HepG2 (cell line): Measurements from ENCODE around the gene RILPL1. TPM values are rescaled to one million over a fixed set of nuclear protein-coding genes. Genes with fewer than 3 reads are reported as not detected.

Source experiments
- ATAC-seq: fragments of 200-7000 bp; cut with Tn5 transposase; 3 replicates; pipeline ENCODE4 v1.9.1; 2020; ENCODE audit warnings: mild to moderate bottlenecking, moderate library complexity
- BruUV-seq: library from RNA; stranded (reverse); fragments of 400-500 nt; replicated peaks from 2 replicates; lab custom pipeline; 2021; lab: Mats Ljungman, UMichigan
- CTCF ChIA-PET: fragments of 300-600 bp; formaldehyde crosslinking; extraction: SDS; loops from one replicate; lab custom pipeline; 2021; ENCODE audit warnings: low total read pairs, inconsistent platforms, low intra/inter-chr PET ratio; lab: Yijun Ruan, JAX
- POLR2A ChIA-PET: fragments of 350-600 bp; sonication (Branson Sonifier 250); formaldehyde crosslinking; loops from one replicate; lab custom pipeline; 2020; ENCODE audit warnings: antibody characterized with exemption, inconsistent platforms; lab: Yijun Ruan, JAX
- DNase-seq: peaks from one replicate; pipeline ENCODE4 v3.0.0-alpha.2; 2015; ENCODE audit warnings: low spot score
- FAIRE-seq: peaks from 3 replicates; lab custom pipeline; 2011; peaks lifted over from hg19 to GRCh38; lab: Jason Lieb, UNC
- H2AFZ ChIP-seq: one replicate; pipeline ENCODE4 v1.6.1; 2011; ENCODE audit warnings: low read length, inconsistent platforms
- H3K27ac ChIP-seq: fragments of 300-600 bp; 3 replicates; pipeline ENCODE4 v1.8.0; 2011; ENCODE audit warnings: mixed run types, mild to moderate bottlenecking, mixed read lengths, low read length, inconsistent platforms; ENCODE audit not compliant: insufficient read depth; ENCODE audit errors: extremely low read length
- H3K27me3 ChIP-seq, 2 experiments: fragments of 200-600 bp in 1 of 2; 2 replicates in 1 of 2; 3 replicates in 1 of 2; pipeline versions ENCODE4 v1.6.0 to v1.8.0; 2011; ENCODE audit warnings: low read length in 2 of 2, mild to moderate bottlenecking in 2 of 2, moderate library complexity in 2 of 2, inconsistent platforms in 1 of 2; ENCODE audit not compliant: insufficient read depth in 2 of 2, control insufficient read depth in 1 of 2
- H3K36me3 ChIP-seq, 2 experiments: fragments of 200-600 bp in 1 of 2; replicated peaks in 1 of 2; 2 replicates in 1 of 2; 3 replicates in 1 of 2; pipeline versions ENCODE4 v1.5.1 to v1.8.0; 2011; ENCODE audit warnings: low read length in 2 of 2, inconsistent platforms in 1 of 2; ENCODE audit not compliant: insufficient read depth in 2 of 2, control insufficient read depth in 1 of 2
- H3K4me1 ChIP-seq: 2 replicates; pipeline ENCODE4 v1.5.1; 2012; ENCODE audit warnings: low read length, inconsistent platforms; ENCODE audit not compliant: insufficient read depth
- H3K4me2 ChIP-seq: 2 replicates; pipeline ENCODE4 v1.6.0; 2011; ENCODE audit warnings: low read depth, low read length, inconsistent platforms
- H3K4me3 ChIP-seq, 3 experiments: fragments of 200-600 bp in 1 of 3; sonication (generic), shearing (Covaris generic) in 1 of 3; replicated peaks in 1 of 3; 2 replicates each; pipeline ENCODE4 v1.5.1; 2011 to 2016; ENCODE audit warnings: low read length in 3 of 3, inconsistent platforms in 2 of 3, low read depth in 2 of 3, mild to moderate bottlenecking in 2 of 3, control low read depth in 1 of 3, mixed read lengths in 1 of 3; ENCODE audit not compliant: insufficient read depth in 1 of 3
- H3K79me2 ChIP-seq: one replicate; pipeline ENCODE4 v1.6.1; 2011; ENCODE audit warnings: low read length, inconsistent platforms; ENCODE audit not compliant: insufficient read depth
- H3K9ac ChIP-seq: 2 replicates; pipeline ENCODE4 v1.6.0; 2011; ENCODE audit warnings: mild to moderate bottlenecking, low read depth, low read length, inconsistent platforms; ENCODE audit not compliant: insufficient read depth
- H3K9me3 ChIP-seq: 2 replicates; pipeline ENCODE4 v1.5.1; 2012; ENCODE audit warnings: mild to moderate bottlenecking, low read length
- H4K20me1 ChIP-seq: 2 replicates; pipeline ENCODE4 v1.6.0; 2011; ENCODE audit warnings: inconsistent platforms, mild to moderate bottlenecking, low read length, moderate library complexity; ENCODE audit not compliant: insufficient read depth
- CEBPB ChIP-seq: IDR thresholded peaks from 2 replicates; pipeline ENCODE4 v1.6.1; 2011; ENCODE audit warnings: low read depth, low read length, improper control_type of control experiment, borderline replicate concordance
- HDAC6 ChIP-seq: fragments of 200-600 bp; sonication (generic); IDR thresholded peaks from 2 replicates; pipeline ENCODE4 v1.7.0; 2017; ENCODE audit warnings: mild to moderate bottlenecking, antibody characterized with exemption, low read length, low read depth
- MYC ChIP-seq: sonication (generic); formaldehyde crosslinking; IDR thresholded peaks from 2 replicates; pipeline ENCODE4 v1.9.0; 2021; ENCODE audit warnings: missing genetic modification reagents, borderline replicate concordance
- NR3C1 ChIP-seq: sonication (generic); formaldehyde crosslinking; IDR thresholded peaks from 2 replicates; pipeline ENCODE4 v1.4.0; 2020; ENCODE audit warnings: missing genetic modification reagents
- PHF8 ChIP-seq: sonication (generic); formaldehyde crosslinking; IDR thresholded peaks from 2 replicates; pipeline ENCODE4 v1.5.0; 2020; ENCODE audit warnings: missing genetic modification reagents
- RBFOX2 ChIP-seq: fragments of 200-400 bp; formaldehyde crosslinking; IDR thresholded peaks from 2 replicates; pipeline ENCODE4 v1.6.1; 2017; ENCODE audit warnings: low read depth, mild to moderate bottlenecking, low read length
- TCF12 ChIP-seq, 2 experiments: fragments of 450-650 bp in 1 of 2; sonication (generic) in 1 of 2; formaldehyde crosslinking in 1 of 2; IDR thresholded peaks; 2 replicates each; pipeline versions ENCODE4 v1.6.1 to v1.8.0; 2017 to 2022; ENCODE audit warnings: antibody characterized with exemption in 1 of 2, mild to moderate bottlenecking in 1 of 2, missing genetic modification reagents in 1 of 2, moderate library complexity in 1 of 2
- USF2 ChIP-seq, 2 experiments: sonication (generic) in 1 of 2; formaldehyde crosslinking in 1 of 2; IDR thresholded peaks; 2 replicates each; pipeline versions ENCODE4 v1.5.1 to v1.6.1; 2011 to 2020; ENCODE audit warnings: borderline replicate concordance in 1 of 2, low read depth in 1 of 2, low read length in 1 of 2, mild to moderate bottlenecking in 1 of 2, missing genetic modification reagents in 1 of 2, moderate library complexity in 1 of 2
- ZMYM2 ChIP-seq: sonication (generic); formaldehyde crosslinking; IDR thresholded peaks from 2 replicates; pipeline ENCODE4 v1.8.0; 2022; ENCODE audit warnings: mild to moderate bottlenecking, missing genetic modification reagents
- ZNF260 ChIP-seq: sonication (generic); formaldehyde crosslinking; IDR thresholded peaks from 2 replicates; pipeline ENCODE4 v1.4.0; 2020; ENCODE audit warnings: missing genetic modification reagents, low read depth, mild to moderate bottlenecking, borderline replicate concordance
- ZNF3 ChIP-seq: IDR thresholded peaks from 2 replicates; pipeline ENCODE4 v1.7.0; 2017; ENCODE audit warnings: inconsistent platforms
- ZNF800 ChIP-seq: sonication (generic); formaldehyde crosslinking; IDR thresholded peaks from 2 replicates; pipeline ENCODE4 v1.4.0; 2020; ENCODE audit warnings: missing genetic modification reagents
- WGBS: methylation state at CpG from one replicate; pipeline ENCODE4 v1.1.6; 2017; ENCODE audit warnings: low lambda C conversion rate; 5-methylcytosine and 5-hydroxymethylcytosine counted together
- in situ Hi-C: cut with HindIII; loops from 2 replicates; pipeline ENCODE4 v1.10.0; 2017; ENCODE audit warnings: low pct_unique_long_range_greater_than_20kb; ENCODE audit not compliant: extremely low pct_ligation_motif_present
- intact Hi-C: fragments of 100-400 bp; cut with micrococcal nuclease; formaldehyde crosslinking; loops from one replicate; pipeline ENCODE4 v1.10.0; 2022; ENCODE audit not compliant: unreplicated experiment
- polyA plus RNA-seq, 8 experiments: library from polyadenylated mRNA; depleted of rRNA in 3 of 8; stranded (reverse) in 7 of 8; unstranded in 1 of 8; fragments of >200 nt; fragmentation: Illumina TruSeq in 4 of 8; extraction: Trizol in 4 of 8; gene quantifications; 2 replicates each; pipeline versions ENCODE4 v1.2.1 to v1.2.3, GENCODE V29; 2011 to 2016; ENCODE audit warnings: low read depth in 4 of 8, missing spikeins in 1 of 8, mixed read lengths in 1 of 8; ENCODE audit not compliant: insufficient read depth in 1 of 8
- total RNA-seq, 5 experiments: library from RNA; depleted of rRNA; stranded (reverse); fragments of >200 nt; fragmentation: Illumina TruSeq; extraction: Trizol; gene quantifications; 2 replicates each; pipeline ENCODE4 v1.2.3, GENCODE V29; 2016; ENCODE audit warnings: low read depth in 1 of 5
- TF ChIP-seq, protein P1 (sequence below): fragments of 450-650 bp; IDR thresholded peaks from 2 replicates; pipeline ENCODE4 v1.6.1; 2016

Gene RILPL1
- total and polyA plus RNA-seq, 2 of the 13 experiments (the other 11 are each of a cell fraction or from before 2014, with no cell fraction given): 5.8 to 28.4 TPM

GRCh38 chr12:123573870-123574269 lies 40.4 kb upstream of the RILPL1 start:
- POLR2A ChIA-PET: no interaction called here
- Histone ChIP-seq H2AFZ (no peak overlapping the region), H3K36me3 (no peaks in the 10 kb centered on the region), H3K9me3 (no peaks in the 10 kb centered on the region), H3K79me2 (no peaks in the 10 kb centered on the region), H3K4me2 (no peak overlapping the region), H3K27me3 (no peaks in the 10 kb centered on the region; a peak in 1 of 5 replicates), H4K20me1 (no peaks in the 10 kb centered on the region), H3K4me3 (no peak overlapping the region), H3K9ac (no peak overlapping the region), H3K4me1 (peaks cover 29% of the 10 kb centered on the region), H3K27ac (no peak overlapping the region)
- in situ Hi-C loops: no loop called here
- intact Hi-C loops: no loop called here
- ATAC-seq (no peak), FAIRE-seq (no peak), DNase-seq (no peak)
- CTCF ChIA-PET: no interaction called here
- BruUV-seq: no TSS peak
- TF ChIP-seq USF2 (IDR thresholded peaks at IDR 0.05; ENCODE audit: low read depth, low read length) (no peak), USF2 (CRISPR knock-in tag; IDR thresholded peaks at IDR 0.05; ENCODE audit: borderline replicate concordance) (no peak)
- TF ChIP-seq, protein P1, sequence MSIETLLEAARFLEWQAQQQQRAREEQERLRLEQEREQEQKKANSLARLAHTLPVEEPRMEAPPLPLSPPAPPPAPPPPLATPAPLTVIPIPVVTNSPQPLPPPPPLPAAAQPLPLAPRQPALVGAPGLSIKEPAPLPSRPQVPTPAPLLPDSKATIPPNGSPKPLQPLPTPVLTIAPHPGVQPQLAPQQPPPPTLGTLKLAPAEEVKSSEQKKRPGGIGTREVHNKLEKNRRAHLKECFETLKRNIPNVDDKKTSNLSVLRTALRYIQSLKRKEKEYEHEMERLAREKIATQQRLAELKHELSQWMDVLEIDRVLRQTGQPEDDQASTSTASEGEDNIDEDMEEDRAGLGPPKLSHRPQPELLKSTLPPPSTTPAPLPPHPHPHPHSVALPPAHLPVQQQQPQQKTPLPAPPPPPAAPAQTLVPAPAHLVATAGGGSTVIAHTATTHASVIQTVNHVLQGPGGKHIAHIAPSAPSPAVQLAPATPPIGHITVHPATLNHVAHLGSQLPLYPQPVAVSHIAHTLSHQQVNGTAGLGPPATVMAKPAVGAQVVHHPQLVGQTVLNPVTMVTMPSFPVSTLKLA: peak; percentile 86
- 27% methylated on average over 4 of the region's 4 CpGs for WGBS

DNA sequence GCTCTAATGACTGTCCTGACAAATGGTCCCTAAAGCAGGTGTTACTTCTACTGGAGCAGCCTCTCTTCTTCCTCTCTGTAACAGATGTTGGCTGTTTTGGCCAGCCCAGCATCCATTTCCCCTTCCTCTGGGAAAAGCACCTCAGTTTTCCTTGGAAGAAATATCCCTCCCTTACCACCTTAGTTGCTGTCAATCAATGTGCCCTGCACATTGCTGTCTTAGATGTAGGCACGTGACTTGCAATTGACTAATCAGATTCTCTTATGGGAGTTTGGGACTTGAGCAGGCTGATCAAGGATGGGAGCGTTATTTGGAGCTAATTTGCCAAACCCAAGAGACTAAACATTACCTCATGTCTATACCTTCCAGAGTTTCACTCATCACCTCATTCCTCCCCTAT lies 38.9 kb upstream of the RILPL1 start:
- H3K36me3 ChIP-seq: no peaks in the 10 kb centered on the region
- in situ Hi-C loops: no loop called here
- H3K79me2 ChIP-seq: no peaks in the 10 kb centered on the region
- peaks cover 29% of the 10 kb centered on the region for H3K4me1 ChIP-seq
- no peak for DNase-seq
- ChIA-PET POLR2A (interaction anchor here (2.2 kb wide), 1 partner anchor 207 kb away, joined by 13 read pairs; no protein-coding TSS in a partner anchor), CTCF (no interaction called here)
- no peak overlapping the region for H3K4me3 ChIP-seq
- ATAC-seq: no peak
- intact Hi-C loops: no loop called here
- no peak overlapping the region for H3K4me2 ChIP-seq
- 58% methylated on average over 2 of the region's 2 CpGs for WGBS
- no peak overlapping the region for H3K27ac ChIP-seq
- H2AFZ ChIP-seq: no peak overlapping the region
- no peak for FAIRE-seq
- H3K9me3 ChIP-seq: no peaks in the 10 kb centered on the region
- H4K20me1 ChIP-seq: no peaks in the 10 kb centered on the region
- no peaks in the 10 kb centered on the region; a peak in 1 of 5 replicates for H3K27me3 ChIP-seq
- no TSS peak for BruUV-seq
- H3K9ac ChIP-seq: no peak overlapping the region
- TF ChIP-seq MYC (CRISPR knock-in tag) (no peak), ZNF3 (CRISPR knock-in tag) (no peak), CEBPB (no peak), PHF8 (CRISPR knock-in tag) (no peak), HDAC6 (no peak), RBFOX2 (no peak), TCF12 (IDR thresholded peaks at IDR 0.05) (no peak), TCF12 (CRISPR knock-in tag; IDR thresholded peaks at IDR 0.05) (no peak), ZNF260 (CRISPR knock-in tag) (no peak), NR3C1 (CRISPR knock-in tag) (no peak), ZMYM2 (CRISPR knock-in tag) (no peak), ZNF800 (CRISPR knock-in tag) (no peak)
